A549 (cell line): ENCODE results near the gene BCAS3. TPM values are rescaled to one million over a fixed set of nuclear protein-coding genes. Genes with fewer than 3 reads are reported as not detected.

Experiments
- ATAC-seq, 2 experiments: fragments of 200-7000 bp in 1 of 2; fragments of >200 bp in 1 of 2; cut with Nextera tagmentation in 1 of 2; cut with Tn5 transposase in 1 of 2; 3 replicates each; pipeline versions ENCODE4 v1.8.0 to v1.9.1; 2018 to 2020; ENCODE audit warnings: mild to moderate bottlenecking in 1 of 2, moderate library complexity in 1 of 2
- CTCF ChIA-PET: fragments of 300-600 bp; sonication (Branson Sonifier 250); formaldehyde crosslinking; extraction: SDS; loops from one replicate; lab custom pipeline; 2021; ENCODE audit warnings: antibody characterized with exemption, inconsistent platforms; lab: Yijun Ruan, JAX
- POLR2A ChIA-PET: fragments of 350-600 bp; formaldehyde crosslinking; extraction: SDS; loops from one replicate; lab custom pipeline; 2021; ENCODE audit warnings: antibody characterized with exemption, inconsistent platforms; lab: Yijun Ruan, JAX
- DNase-seq, 2 experiments: peaks; one replicate each; pipeline versions ENCODE4 v3.0.0 to v3.0.0-alpha.2; 2011 to 2016; ENCODE audit warnings: low read depth in 1 of 2, low spot score in 1 of 2
- FAIRE-seq: peaks from 2 replicates; lab custom pipeline; 2011; peaks lifted over from hg19 to GRCh38; lab: Jason Lieb, UNC
- H3K27ac ChIP-seq, 2 experiments: fragments of >200 bp; sonication (Bioruptor Twin); formaldehyde crosslinking; 3 replicates each; pipeline ENCODE4 v1.5.1; 2016 to 2017
- H3K4me1 ChIP-seq: fragments of >200 bp; sonication (Bioruptor Twin); formaldehyde crosslinking; 3 replicates; pipeline ENCODE4 v1.6.1; 2016
- H3K4me2 ChIP-seq: fragments of >200 bp; sonication (Bioruptor Twin); formaldehyde crosslinking; 3 replicates; pipeline ENCODE4 v1.6.1; 2016
- H3K4me3 ChIP-seq: fragments of >200 bp; sonication (Bioruptor Twin); formaldehyde crosslinking; 3 replicates; pipeline ENCODE4 v1.5.1; 2016
- H3K9me3 ChIP-seq: fragments of >200 bp; sonication (Bioruptor Twin); formaldehyde crosslinking; 3 replicates; pipeline ENCODE4 v1.6.1; 2016
- CBX8 ChIP-seq: fragments of 200-600 bp; sonication (generic); IDR thresholded peaks from 2 replicates; pipeline ENCODE4 v1.6.1; 2016
- FOSB ChIP-seq: fragments of 250-450 bp; sonication (Bioruptor Pico); IDR thresholded peaks from 2 replicates; pipeline ENCODE4 v1.5.0; 2020; ENCODE audit warnings: mild to moderate bottlenecking, moderate library complexity
- FOSL2 ChIP-seq, 2 experiments: fragments of 450-650 bp in 1 of 2; fragments of >200 bp in 1 of 2; sonication (Bioruptor Twin) in 1 of 2; formaldehyde crosslinking; IDR thresholded peaks; 2 replicates each; pipeline versions ENCODE4 v1.5.0 to v1.6.1; 2016 to 2020; ENCODE audit warnings: mild to moderate bottlenecking in 1 of 2, moderate library complexity in 1 of 2
- GATA3 ChIP-seq: IDR thresholded peaks from 2 replicates; pipeline ENCODE4 v1.6.1; 2012; ENCODE audit warnings: borderline replicate concordance
- HOXA7 ChIP-seq: fragments of 250-450 bp; sonication (Bioruptor Pico); IDR thresholded peaks from 2 replicates; pipeline ENCODE4 v1.5.0; 2020; ENCODE audit warnings: mild to moderate bottlenecking, moderate library complexity
- HOXB13 ChIP-seq: fragments of 250-450 bp; sonication (Bioruptor Pico); IDR thresholded peaks from 2 replicates; pipeline ENCODE4 v1.5.0; 2020; ENCODE audit warnings: low read depth, mild to moderate bottlenecking, moderate library complexity
- KDM1A ChIP-seq: fragments of 200-600 bp; sonication (generic); IDR thresholded peaks from 2 replicates; pipeline ENCODE4 v1.6.1; 2016; ENCODE audit warnings: low read depth, mild to moderate bottlenecking
- MAFK ChIP-seq: fragments of 450-650 bp; IDR thresholded peaks from 2 replicates; pipeline ENCODE4 v1.6.1; 2014; ENCODE audit not compliant: partially characterized antibody
- MYC ChIP-seq: IDR thresholded peaks from 2 replicates; pipeline ENCODE4 v1.6.1; 2012; ENCODE audit warnings: mild to moderate bottlenecking, inconsistent platforms, low read length, improper control_type of control experiment, borderline replicate concordance
- POLR2A ChIP-seq: IDR thresholded peaks from 2 replicates; pipeline ENCODE4 v1.6.1; 2012; ENCODE audit warnings: mild to moderate bottlenecking, low read length
- POLR2AphosphoS2 ChIP-seq: conservative IDR thresholded peaks from 2 replicates; pipeline ENCODE4 v1.6.1; 2012; ENCODE audit warnings: low read length, improper control_type of control experiment, inconsistent platforms
- RARB ChIP-seq: fragments of 250-450 bp; sonication (Bioruptor Pico); IDR thresholded peaks from 2 replicates; pipeline ENCODE4 v1.8.0; 2021; ENCODE audit warnings: mild to moderate bottlenecking, moderate library complexity
- RCOR1 ChIP-seq: fragments of 150-350 bp; IDR thresholded peaks from 2 replicates; pipeline ENCODE4 v1.6.1; 2014; ENCODE audit warnings: antibody characterized with exemption, low read length, low read depth
- TFCP2L1 ChIP-seq: fragments of 250-450 bp; sonication (Bioruptor Pico); IDR thresholded peaks from 2 replicates; pipeline ENCODE4 v1.5.0; 2021; ENCODE audit warnings: mild to moderate bottlenecking
- ZSCAN20 ChIP-seq: fragments of 250-450 bp; sonication (Bioruptor Pico); IDR thresholded peaks from 2 replicates; pipeline ENCODE4 v1.8.0; 2022; ENCODE audit warnings: mild to moderate bottlenecking, moderate library complexity
- WGBS: methylation state at CpG from one replicate; pipeline ENCODE4 v1.1.6; 2017; ENCODE audit errors: missing lambda C conversion rate; 5-methylcytosine and 5-hydroxymethylcytosine counted together
- polyA plus RNA-seq, 4 experiments: library from polyadenylated mRNA; depleted of rRNA in 3 of 4; stranded (reverse); fragments of >200 nt; fragmentation: RNase III in 1 of 4; extraction: RNeasy Plus Mini Kit Qiagen cat#74134 plus additional on column Dnase treatment in 1 of 4; gene quantifications; 2 replicates in 3 of 4; 3 replicates in 1 of 4; pipeline ENCODE4 v1.2.3, GENCODE V29; 2011 to 2017
- TF ChIP-seq, protein P1 (sequence below): fragments of 150-350 bp; IDR thresholded peaks from 2 replicates; pipeline ENCODE4 v1.6.1; 2014; ENCODE audit warnings: low read depth, mild to moderate bottlenecking, low read length
- TF ChIP-seq, protein P2 (sequence below): fragments of >200 bp; sonication (Bioruptor Twin); formaldehyde crosslinking; IDR thresholded peaks from 3 replicates; pipeline ENCODE4 v1.5.1; 2016
- TF ChIP-seq, protein P3 (sequence below): IDR thresholded peaks from 2 replicates; pipeline ENCODE4 v1.6.1; 2012
- TF ChIP-seq, protein P4 (sequence below): fragments of >200 bp; sonication (Bioruptor Twin); formaldehyde crosslinking; IDR thresholded peaks from 3 replicates; pipeline ENCODE4 v1.6.1; 2016

BCAS3 gene
- polyA plus RNA-seq, 2 of the 4 experiments (the other 2 are of a cell fraction) = 14.7 to 43.4 TPM

DNA sequence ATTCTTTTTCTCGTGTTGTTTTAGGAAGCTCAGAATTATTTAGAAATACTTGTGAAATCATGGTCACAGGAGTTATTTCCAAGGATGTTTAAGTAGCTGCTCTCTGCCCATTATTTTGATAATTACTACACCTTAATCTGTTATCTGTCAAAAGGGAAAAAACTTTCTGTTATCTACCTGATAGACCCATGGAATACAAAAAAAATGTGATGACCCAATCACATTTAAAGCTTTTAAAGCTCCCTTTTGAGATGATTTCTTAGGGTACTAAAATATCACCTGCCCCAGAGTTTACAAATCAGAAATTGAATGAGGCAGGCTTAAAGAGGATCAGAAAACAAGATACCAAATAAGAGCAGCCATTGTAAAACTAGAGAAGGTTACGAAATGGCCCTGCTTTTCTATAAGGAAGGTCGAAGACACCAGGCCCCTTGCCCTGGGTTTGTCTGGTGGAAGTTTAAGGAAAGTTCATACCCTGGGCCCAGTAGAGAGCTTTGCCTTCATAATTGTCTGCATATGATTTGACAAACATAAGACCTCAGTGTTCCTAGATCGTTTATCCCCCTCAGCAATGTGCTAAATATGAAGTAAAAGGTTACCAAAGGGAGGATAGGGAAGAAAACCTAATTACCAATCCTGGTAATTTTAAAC is 572.1 kb downstream of the BCAS3 start:
- POLR2A ChIA-PET = no interaction called here
- H3K4me3 ChIP-seq = no peak overlapping the region
- 70% methylated on average over 4 of the region's 4 CpGs for WGBS
- TF ChIP-seq RCOR1 (no peak), MAFK (peak; percentile 64)
- TF ChIP-seq, all 56 proteins: peak for 1
- peak overlapping the region; percentile 47 to 81; a peak in 5 of 6 replicates for H3K27ac ChIP-seq
- CTCF ChIA-PET = interaction anchor here (0.6 to 2.1 kb wide), 3 partner anchors 9 to 144 kb away, joined by 3 to 7 read pairs (median 4); no protein-coding TSS in a partner anchor
- DNase-seq (no peak), FAIRE-seq (no peak), ATAC-seq (no peak)
- H3K9me3 ChIP-seq = no peaks in the 10 kb centered on the region
- H3K4me2 ChIP-seq = peak overlapping the region; percentile 41
- H3K4me1 ChIP-seq = peaks cover 44% of the 10 kb centered on the region

DNA sequence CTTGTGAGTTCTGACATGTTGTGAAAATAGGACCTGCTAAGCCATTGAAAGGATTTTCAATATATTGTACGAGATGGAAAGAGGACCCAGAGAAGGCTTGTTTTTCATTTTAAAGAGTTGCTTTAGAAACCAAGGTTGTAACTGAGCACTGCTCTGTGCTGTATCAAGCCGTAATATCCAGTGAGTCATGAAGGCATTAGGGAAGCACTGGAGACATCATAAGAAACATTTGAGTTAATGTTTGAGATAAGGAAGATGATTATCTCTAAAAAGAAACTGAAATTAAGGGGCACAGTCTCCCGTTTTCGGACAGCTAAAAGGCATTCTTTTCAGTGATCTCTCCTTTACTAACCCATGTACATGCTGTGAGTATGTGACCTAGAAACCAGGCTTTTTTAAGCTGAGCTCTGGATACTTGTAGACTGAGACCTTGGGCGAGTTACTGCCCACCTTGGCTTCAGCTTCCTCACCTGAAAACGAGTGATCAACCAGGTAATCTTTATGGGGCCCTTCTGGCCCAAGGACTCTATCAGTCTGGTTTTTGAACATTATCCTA is 572.8 kb downstream of the BCAS3 start:
- ChIA-PET CTCF (interaction anchor here (0.6 to 2.1 kb wide), 4 partner anchors 9 to 1019 kb away, joined by 3 to 7 read pairs (median 3); no protein-coding TSS in a partner anchor), POLR2A (no interaction called here)
- Histone ChIP-seq H3K4me2 (peak overlapping the region; percentile 41), H3K9me3 (no peaks in the 10 kb centered on the region), H3K27ac (peak overlapping the region; percentile 47 to 81; a peak in 5 of 6 replicates), H3K4me1 (peaks cover 44% of the 10 kb centered on the region), H3K4me3 (no peak overlapping the region)
- DNase-seq (peak in 1 of 2 experiments; percentile 35), FAIRE-seq (no peak), ATAC-seq (peak; percentile 46 to 79; a peak in 4 of 6 replicates)
- 46% methylated on average over 6 of the region's 6 CpGs for WGBS
- TF ChIP-seq MYC = no peak
- no peak for TF ChIP-seq TFCP2L1 (CRISPR knock-in tag)
- no peak for TF ChIP-seq RARB (CRISPR knock-in tag)
- peak; percentile 32; the same call in 1 of the 2 replicates for TF ChIP-seq GATA3
- no peak for TF ChIP-seq FOSL2 (IDR thresholded peaks at IDR 0.05)
- peak; percentile 40 for TF ChIP-seq FOSL2 (CRISPR knock-in tag; IDR thresholded peaks at IDR 0.05)

DNA sequence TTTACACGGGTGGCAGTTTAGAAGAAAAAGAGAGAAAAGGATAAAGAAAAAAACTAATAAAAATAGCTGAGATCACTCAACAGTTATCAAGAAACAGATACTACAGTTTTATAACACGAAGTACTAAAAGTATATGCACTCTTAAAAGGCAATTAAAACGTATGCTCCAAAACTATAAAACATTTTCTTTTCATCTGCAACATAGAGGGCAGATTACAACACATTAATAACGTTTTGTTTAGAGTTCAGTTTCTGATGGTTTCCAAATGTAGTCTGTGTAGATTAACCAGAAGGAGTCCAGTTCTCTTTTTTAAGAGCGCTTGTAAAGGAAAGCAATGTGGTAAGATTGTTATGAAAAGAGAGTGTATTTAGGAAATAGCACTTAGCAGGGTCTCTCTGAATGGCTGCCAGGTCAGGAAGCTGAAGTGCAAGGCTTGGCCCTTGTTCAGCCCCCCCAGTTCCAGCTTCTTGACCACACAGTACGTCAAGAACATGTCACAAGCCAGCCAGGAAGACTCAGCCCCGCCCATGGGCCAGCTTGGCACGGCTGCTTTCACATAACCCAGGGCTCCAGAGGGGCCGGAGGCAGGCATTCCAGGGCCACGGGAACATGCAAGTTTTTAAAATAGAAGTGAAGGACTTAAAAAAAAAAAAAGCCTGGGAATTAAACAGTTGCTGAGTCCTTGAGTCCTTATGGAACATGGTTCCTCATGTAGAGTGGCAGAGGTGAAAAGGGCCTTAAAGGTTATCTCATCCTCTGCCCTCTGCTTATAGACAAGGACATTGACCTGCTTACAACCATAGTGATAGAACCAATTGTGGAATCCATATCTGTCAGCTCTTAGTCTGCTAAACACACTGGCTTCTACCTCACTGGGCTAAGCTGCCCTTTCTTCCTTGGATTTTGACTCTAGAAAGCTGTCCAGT is 574.6 kb downstream of the BCAS3 start:
- no peak for FAIRE-seq
- no peaks in the 10 kb centered on the region for H3K9me3 ChIP-seq
- ATAC-seq = peak in 1 of 2 experiments; percentile 16; a peak in 1 of 6 replicates
- peak in 1 of 2 experiments; percentile 41 for DNase-seq
- CTCF ChIA-PET = interaction anchor here (0.6 to 1.5 kb wide), 5 partner anchors 10 to 531 kb away, joined by 3 to 5 read pairs (median 3); no protein-coding TSS in a partner anchor
- peak overlapping the region; percentile 36 to 81; a peak in 5 of 6 replicates for H3K27ac ChIP-seq
- H3K4me3 ChIP-seq = no peak overlapping the region
- 76% methylated on average over 10 of the region's 10 CpGs for WGBS
- no peak overlapping the region for H3K4me2 ChIP-seq
- TF ChIP-seq FOSB (CRISPR knock-in tag) (no peak), POLR2AphosphoS2 (no peak), ZSCAN20 (CRISPR knock-in tag) (no peak), KDM1A (no peak), GATA3 (no peak), MYC (no peak), CBX8 (no peak), HOXB13 (CRISPR knock-in tag) (no peak), POLR2A (no peak), HOXA7 (no peak)
- TF ChIP-seq, protein P1, sequence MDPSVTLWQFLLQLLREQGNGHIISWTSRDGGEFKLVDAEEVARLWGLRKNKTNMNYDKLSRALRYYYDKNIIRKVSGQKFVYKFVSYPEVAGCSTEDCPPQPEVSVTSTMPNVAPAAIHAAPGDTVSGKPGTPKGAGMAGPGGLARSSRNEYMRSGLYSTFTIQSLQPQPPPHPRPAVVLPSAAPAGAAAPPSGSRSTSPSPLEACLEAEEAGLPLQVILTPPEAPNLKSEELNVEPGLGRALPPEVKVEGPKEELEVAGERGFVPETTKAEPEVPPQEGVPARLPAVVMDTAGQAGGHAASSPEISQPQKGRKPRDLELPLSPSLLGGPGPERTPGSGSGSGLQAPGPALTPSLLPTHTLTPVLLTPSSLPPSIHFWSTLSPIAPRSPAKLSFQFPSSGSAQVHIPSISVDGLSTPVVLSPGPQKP = no peak
- TF ChIP-seq, protein P2, sequence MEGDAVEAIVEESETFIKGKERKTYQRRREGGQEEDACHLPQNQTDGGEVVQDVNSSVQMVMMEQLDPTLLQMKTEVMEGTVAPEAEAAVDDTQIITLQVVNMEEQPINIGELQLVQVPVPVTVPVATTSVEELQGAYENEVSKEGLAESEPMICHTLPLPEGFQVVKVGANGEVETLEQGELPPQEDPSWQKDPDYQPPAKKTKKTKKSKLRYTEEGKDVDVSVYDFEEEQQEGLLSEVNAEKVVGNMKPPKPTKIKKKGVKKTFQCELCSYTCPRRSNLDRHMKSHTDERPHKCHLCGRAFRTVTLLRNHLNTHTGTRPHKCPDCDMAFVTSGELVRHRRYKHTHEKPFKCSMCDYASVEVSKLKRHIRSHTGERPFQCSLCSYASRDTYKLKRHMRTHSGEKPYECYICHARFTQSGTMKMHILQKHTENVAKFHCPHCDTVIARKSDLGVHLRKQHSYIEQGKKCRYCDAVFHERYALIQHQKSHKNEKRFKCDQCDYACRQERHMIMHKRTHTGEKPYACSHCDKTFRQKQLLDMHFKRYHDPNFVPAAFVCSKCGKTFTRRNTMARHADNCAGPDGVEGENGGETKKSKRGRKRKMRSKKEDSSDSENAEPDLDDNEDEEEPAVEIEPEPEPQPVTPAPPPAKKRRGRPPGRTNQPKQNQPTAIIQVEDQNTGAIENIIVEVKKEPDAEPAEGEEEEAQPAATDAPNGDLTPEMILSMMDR = no peak
- TF ChIP-seq, protein P3, sequence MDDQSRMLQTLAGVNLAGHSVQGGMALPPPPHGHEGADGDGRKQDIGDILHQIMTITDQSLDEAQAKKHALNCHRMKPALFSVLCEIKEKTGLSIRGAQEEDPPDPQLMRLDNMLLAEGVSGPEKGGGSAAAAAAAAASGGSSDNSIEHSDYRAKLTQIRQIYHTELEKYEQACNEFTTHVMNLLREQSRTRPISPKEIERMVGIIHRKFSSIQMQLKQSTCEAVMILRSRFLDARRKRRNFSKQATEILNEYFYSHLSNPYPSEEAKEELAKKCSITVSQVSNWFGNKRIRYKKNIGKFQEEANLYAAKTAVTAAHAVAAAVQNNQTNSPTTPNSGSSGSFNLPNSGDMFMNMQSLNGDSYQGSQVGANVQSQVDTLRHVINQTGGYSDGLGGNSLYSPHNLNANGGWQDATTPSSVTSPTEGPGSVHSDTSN = no peak
- TF ChIP-seq, protein P4, sequence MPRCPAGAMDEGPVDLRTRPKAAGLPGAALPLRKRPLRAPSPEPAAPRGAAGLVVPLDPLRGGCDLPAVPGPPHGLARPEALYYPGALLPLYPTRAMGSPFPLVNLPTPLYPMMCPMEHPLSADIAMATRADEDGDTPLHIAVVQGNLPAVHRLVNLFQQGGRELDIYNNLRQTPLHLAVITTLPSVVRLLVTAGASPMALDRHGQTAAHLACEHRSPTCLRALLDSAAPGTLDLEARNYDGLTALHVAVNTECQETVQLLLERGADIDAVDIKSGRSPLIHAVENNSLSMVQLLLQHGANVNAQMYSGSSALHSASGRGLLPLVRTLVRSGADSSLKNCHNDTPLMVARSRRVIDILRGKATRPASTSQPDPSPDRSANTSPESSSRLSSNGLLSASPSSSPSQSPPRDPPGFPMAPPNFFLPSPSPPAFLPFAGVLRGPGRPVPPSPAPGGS = no peak
- peaks cover 44% of the 10 kb centered on the region for H3K4me1 ChIP-seq
- POLR2A ChIA-PET = no interaction called here
